HepG2 (cell line): ENCODE results near the gene NPFFR1. TPM values are rescaled to one million over a fixed set of nuclear protein-coding genes. Genes with fewer than 3 reads are reported as not detected.

Source experiments
- CAMTA2 ChIP-seq: sonication (generic); formaldehyde crosslinking; IDR thresholded peaks from 2 replicates; pipeline ENCODE4 v1.4.0; 2020; ENCODE audit warnings: mild to moderate bottlenecking, missing genetic modification reagents, borderline replicate concordance
- ERF ChIP-seq: IDR thresholded peaks from 2 replicates; pipeline ENCODE4 v1.6.1; 2018; ENCODE audit warnings: missing biosample characterization, missing genetic modification reagents
- HDAC1 ChIP-seq: sonication (generic); formaldehyde crosslinking; IDR thresholded peaks from 2 replicates; pipeline ENCODE4 v1.5.1; 2020; ENCODE audit warnings: mild to moderate bottlenecking, missing genetic modification reagents
- HNRNPLL ChIP-seq: fragments of 200-400 bp; formaldehyde crosslinking; IDR thresholded peaks from 2 replicates; pipeline ENCODE4 v1.6.1; 2017; ENCODE audit warnings: mild to moderate bottlenecking, low read depth, low read length; ENCODE audit not compliant: poor library complexity, severe bottlenecking
- HOXD1 ChIP-seq: sonication (generic); formaldehyde crosslinking; IDR thresholded peaks from 2 replicates; pipeline ENCODE4 v1.5.0; 2020; ENCODE audit warnings: missing genetic modification reagents
- IKZF5 ChIP-seq: IDR thresholded peaks from 2 replicates; pipeline ENCODE4 v1.6.1; 2018; ENCODE audit warnings: missing genetic modification reagents, mild to moderate bottlenecking, missing compliant biosample characterization
- MXD4 ChIP-seq: IDR thresholded peaks from 2 replicates; pipeline ENCODE4 v1.6.1; 2016; ENCODE audit warnings: mild to moderate bottlenecking, missing biosample characterization, missing genetic modification reagents
- TBL1XR1 ChIP-seq: fragments of 150-350 bp; IDR thresholded peaks from 2 replicates; pipeline ENCODE4 v1.6.1; 2014; ENCODE audit warnings: borderline replicate concordance, low read length; ENCODE audit not compliant: partially characterized antibody
- ZNF225 ChIP-seq: sonication (generic); formaldehyde crosslinking; IDR thresholded peaks from 2 replicates; pipeline ENCODE4 v1.4.0; 2020; ENCODE audit warnings: mild to moderate bottlenecking, missing genetic modification reagents
- ZNF317 ChIP-seq: sonication (generic); formaldehyde crosslinking; IDR thresholded peaks from 2 replicates; pipeline ENCODE4 v1.5.0; 2020; ENCODE audit warnings: mild to moderate bottlenecking, missing genetic modification reagents
- ZNF331 ChIP-seq: sonication (generic); formaldehyde crosslinking; IDR thresholded peaks from 2 replicates; pipeline ENCODE4 v1.4.0; 2020; ENCODE audit warnings: missing genetic modification reagents
- ZNF547 ChIP-seq: sonication (generic); formaldehyde crosslinking; IDR thresholded peaks from 2 replicates; pipeline ENCODE4 v1.5.1; 2020; ENCODE audit warnings: mild to moderate bottlenecking, missing genetic modification reagents
- ZNF580 ChIP-seq: IDR thresholded peaks from 2 replicates; pipeline ENCODE4 v1.6.1; 2016; ENCODE audit warnings: low read depth, borderline replicate concordance
- ZNF616 ChIP-seq: sonication (generic); formaldehyde crosslinking; IDR thresholded peaks from 2 replicates; pipeline ENCODE4 v1.5.0; 2020; ENCODE audit warnings: low read depth, mild to moderate bottlenecking, missing genetic modification reagents
- ZNF670 ChIP-seq: sonication (generic); formaldehyde crosslinking; IDR thresholded peaks from 2 replicates; pipeline ENCODE4 v1.8.0; 2022; ENCODE audit warnings: mild to moderate bottlenecking, missing genetic modification reagents, borderline replicate concordance
- ZNF773 ChIP-seq: sonication (generic); formaldehyde crosslinking; IDR thresholded peaks from 2 replicates; pipeline ENCODE4 v1.4.0; 2020; ENCODE audit warnings: missing genetic modification reagents, borderline replicate concordance
- polyA plus RNA-seq, 8 experiments: library from polyadenylated mRNA; depleted of rRNA in 3 of 8; stranded (reverse) in 7 of 8; unstranded in 1 of 8; fragments of >200 nt; fragmentation: Illumina TruSeq in 4 of 8; extraction: Trizol in 4 of 8; gene quantifications; 2 replicates each; pipeline versions ENCODE4 v1.2.1 to v1.2.3, GENCODE V29; 2011 to 2016; ENCODE audit warnings: low read depth in 4 of 8, missing spikeins in 1 of 8, mixed read lengths in 1 of 8; ENCODE audit not compliant: insufficient read depth in 1 of 8
- total RNA-seq, 5 experiments: library from RNA; depleted of rRNA; stranded (reverse); fragments of >200 nt; fragmentation: Illumina TruSeq; extraction: Trizol; gene quantifications; 2 replicates each; pipeline ENCODE4 v1.2.3, GENCODE V29; 2016; ENCODE audit warnings: low read depth in 1 of 5
- TF ChIP-seq, protein P1 (sequence below): IDR thresholded peaks from 2 replicates; pipeline ENCODE4 v1.6.1; 2016; ENCODE audit warnings: missing genetic modification reagents, missing compliant biosample characterization
- TF ChIP-seq, protein P2 (sequence below): sonication (generic); formaldehyde crosslinking; IDR thresholded peaks from 2 replicates; pipeline ENCODE4 v1.9.0; 2021; ENCODE audit warnings: mild to moderate bottlenecking, missing genetic modification reagents

NPFFR1 gene
- total and polyA plus RNA-seq, 2 of the 13 experiments (the other 11 are each of a cell fraction or from before 2014, with no cell fraction given), result under 0.01 TPM; not detected in 1

DNA sequence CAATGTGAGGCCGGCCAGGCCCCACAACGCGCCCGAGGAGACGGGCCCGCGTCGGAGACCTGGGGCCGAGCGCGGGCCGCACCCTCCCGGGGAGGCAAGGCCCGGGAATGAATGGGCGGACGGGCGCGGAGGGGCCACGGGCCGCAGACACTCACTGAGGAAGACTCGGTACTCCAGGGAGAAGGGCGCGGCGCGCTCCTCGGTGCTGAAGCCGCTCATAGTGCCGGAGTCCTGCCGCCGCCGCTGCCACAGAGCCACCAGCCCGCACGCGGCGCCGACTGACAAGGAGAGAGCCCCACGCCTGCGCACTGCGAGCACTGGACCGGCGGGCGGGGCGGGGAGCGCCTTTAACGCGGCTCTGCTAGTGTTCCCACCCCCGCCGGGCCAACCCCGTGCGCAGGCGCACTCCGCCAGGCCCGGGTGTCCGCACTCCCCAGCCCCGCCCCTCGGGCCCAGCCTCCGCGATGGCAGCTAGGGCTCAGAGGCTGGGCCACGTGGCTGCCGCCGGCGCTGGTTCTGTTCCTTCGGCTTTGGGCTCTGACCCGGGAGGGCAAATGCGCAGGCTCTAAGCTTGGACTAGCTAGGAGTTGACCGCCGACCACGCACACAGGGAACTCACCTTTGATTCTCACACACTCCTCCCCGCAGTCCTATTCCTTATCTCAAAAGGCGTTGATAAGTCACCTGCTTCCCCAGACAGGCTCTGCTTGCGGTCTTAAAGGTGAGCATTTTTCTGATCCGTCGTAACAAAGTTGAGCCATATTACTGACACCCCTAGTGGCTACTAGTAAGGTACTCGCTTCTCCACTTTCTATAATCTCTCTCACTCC is 50.5 kb downstream of the NPFFR1 start, which contains the start of gene PPA1 (continued):
- TF ChIP-seq TBL1XR1 (peak; percentile 27), ZNF773 (CRISPR knock-in tag) (peak; percentile 76; the same call in 1 of the 2 replicates), ZNF317 (CRISPR knock-in tag) (no peak; the same call in 1 of the 2 replicates), ZNF580 (CRISPR knock-in tag) (peak; percentile 44), CAMTA2 (CRISPR knock-in tag) (peak; percentile 57; the same call in 1 of the 2 replicates), ERF (peak; percentile 94), ZNF331 (CRISPR knock-in tag) (peak; percentile 77), HNRNPLL (peak; percentile 85), IKZF5 (CRISPR knock-in tag) (peak; percentile 71; the same call in 1 of the 2 replicates), ZNF670 (CRISPR knock-in tag) (no peak; the same call in 1 of the 2 replicates), HDAC1 (CRISPR knock-in tag) (peak; percentile 69), ZNF616 (CRISPR knock-in tag) (0 out of 2 replicates have a peak, but pooled peaks have one; percentile 84), HOXD1 (CRISPR knock-in tag) (peak; percentile 46; the same call in 1 of the 2 replicates), ZNF547 (CRISPR knock-in tag) (peak; percentile 57), ZNF225 (peak; percentile 79; the same call in 1 of the 2 replicates), MXD4 (CRISPR knock-in tag) (peak; percentile 98; the same call in 1 of the 2 replicates)
- TF ChIP-seq, protein P1, sequence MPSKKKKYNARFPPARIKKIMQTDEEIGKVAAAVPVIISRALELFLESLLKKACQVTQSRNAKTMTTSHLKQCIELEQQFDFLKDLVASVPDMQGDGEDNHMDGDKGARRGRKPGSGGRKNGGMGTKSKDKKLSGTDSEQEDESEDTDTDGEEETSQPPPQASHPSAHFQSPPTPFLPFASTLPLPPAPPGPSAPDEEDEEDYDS (CRISPR knock-in tag), result peak; percentile 96
- TF ChIP-seq, protein P2, sequence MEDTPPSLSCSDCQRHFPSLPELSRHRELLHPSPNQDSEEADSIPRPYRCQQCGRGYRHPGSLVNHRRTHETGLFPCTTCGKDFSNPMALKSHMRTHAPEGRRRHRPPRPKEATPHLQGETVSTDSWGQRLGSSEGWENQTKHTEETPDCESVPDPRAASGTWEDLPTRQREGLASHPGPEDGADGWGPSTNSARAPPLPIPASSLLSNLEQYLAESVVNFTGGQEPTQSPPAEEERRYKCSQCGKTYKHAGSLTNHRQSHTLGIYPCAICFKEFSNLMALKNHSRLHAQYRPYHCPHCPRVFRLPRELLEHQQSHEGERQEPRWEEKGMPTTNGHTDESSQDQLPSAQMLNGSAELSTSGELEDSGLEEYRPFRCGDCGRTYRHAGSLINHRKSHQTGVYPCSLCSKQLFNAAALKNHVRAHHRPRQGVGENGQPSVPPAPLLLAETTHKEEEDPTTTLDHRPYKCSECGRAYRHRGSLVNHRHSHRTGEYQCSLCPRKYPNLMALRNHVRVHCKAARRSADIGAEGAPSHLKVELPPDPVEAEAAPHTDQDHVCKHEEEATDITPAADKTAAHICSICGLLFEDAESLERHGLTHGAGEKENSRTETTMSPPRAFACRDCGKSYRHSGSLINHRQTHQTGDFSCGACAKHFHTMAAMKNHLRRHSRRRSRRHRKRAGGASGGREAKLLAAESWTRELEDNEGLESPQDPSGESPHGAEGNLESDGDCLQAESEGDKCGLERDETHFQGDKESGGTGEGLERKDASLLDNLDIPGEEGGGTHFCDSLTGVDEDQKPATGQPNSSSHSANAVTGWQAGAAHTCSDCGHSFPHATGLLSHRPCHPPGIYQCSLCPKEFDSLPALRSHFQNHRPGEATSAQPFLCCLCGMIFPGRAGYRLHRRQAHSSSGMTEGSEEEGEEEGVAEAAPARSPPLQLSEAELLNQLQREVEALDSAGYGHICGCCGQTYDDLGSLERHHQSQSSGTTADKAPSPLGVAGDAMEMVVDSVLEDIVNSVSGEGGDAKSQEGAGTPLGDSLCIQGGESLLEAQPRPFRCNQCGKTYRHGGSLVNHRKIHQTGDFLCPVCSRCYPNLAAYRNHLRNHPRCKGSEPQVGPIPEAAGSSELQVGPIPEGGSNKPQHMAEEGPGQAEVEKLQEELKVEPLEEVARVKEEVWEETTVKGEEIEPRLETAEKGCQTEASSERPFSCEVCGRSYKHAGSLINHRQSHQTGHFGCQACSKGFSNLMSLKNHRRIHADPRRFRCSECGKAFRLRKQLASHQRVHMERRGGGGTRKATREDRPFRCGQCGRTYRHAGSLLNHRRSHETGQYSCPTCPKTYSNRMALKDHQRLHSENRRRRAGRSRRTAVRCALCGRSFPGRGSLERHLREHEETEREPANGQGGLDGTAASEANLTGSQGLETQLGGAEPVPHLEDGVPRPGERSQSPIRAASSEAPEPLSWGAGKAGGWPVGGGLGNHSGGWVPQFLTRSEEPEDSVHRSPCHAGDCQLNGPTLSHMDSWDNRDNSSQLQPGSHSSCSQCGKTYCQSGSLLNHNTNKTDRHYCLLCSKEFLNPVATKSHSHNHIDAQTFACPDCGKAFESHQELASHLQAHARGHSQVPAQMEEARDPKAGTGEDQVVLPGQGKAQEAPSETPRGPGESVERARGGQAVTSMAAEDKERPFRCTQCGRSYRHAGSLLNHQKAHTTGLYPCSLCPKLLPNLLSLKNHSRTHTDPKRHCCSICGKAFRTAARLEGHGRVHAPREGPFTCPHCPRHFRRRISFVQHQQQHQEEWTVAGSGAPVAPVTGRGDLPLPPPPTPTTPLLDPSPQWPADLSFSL (CRISPR knock-in tag), result no peak; the same call in 1 of the 2 replicates
